ENCODE data around the gene ICAM4. TPM values are rescaled to one million over a fixed set of nuclear protein-coding genes. Genes with fewer than 3 reads are reported as not detected.
"Not testable (repeated sequence)": the region's sequence is repeated elsewhere in the genome, so short reads cannot be mapped to it uniquely, and the experiment has no call there.

Gene ICAM4
- total RNA-seq, 1 donor from 2014 or later, result not detected

DNA sequence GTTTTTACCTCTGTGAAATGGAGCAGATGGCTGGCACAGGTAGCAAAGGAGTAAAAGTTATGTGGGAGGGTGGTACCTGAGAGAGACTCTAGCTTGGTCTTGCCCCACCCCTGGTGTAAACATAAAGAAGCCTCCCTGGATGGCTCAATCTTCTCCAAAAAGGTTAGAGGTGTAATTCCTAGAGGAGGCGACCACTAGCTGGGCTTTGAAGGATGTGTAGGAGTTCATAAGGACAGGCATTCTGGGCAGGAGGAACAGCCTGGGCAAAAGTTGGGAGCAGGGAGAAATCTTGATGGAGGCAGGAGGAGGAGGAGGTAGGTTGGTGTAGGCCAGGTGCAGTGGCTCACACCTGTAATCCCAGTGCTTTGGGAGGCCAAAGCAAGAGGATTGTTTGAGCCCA lies 7.8 kb upstream of the ICAM4 start:
- no peaks in the 10 kb centered on the region for H3K9me3 Mint-ChIP-seq (ENCODE audit: low read depth)
- TF ChIP-seq CTCF (IDR thresholded peaks at IDR 0.05), result no peak
- peaks cover 5% of the 10 kb centered on the region for H3K36me3 Mint-ChIP-seq (ENCODE audit: low read depth)
- H3K4me1 Mint-ChIP-seq (ENCODE audit: low read depth), result peaks cover 16% of the 10 kb centered on the region
- no peak for DNase-seq (ENCODE audit: low spot score)
- H3K27me3 Mint-ChIP-seq (ENCODE audit: low read depth), result no peaks in the 10 kb centered on the region
- no peak overlapping the region for H3K4me3 Mint-ChIP-seq (ENCODE audit: unreplicated experiment)
- no peak overlapping the region for H3K27ac Mint-ChIP-seq (ENCODE audit: unreplicated experiment)

GRCh38 chr19:10279737-10280442 lies 6.9 kb upstream of the ICAM4 start:
- no peak for DNase-seq (ENCODE audit: low spot score)
- Mint-ChIP-seq H3K4me1 (ENCODE audit: low read depth) (peaks cover 14% of the 10 kb centered on the region), H3K9me3 (ENCODE audit: low read depth) (no peaks in the 10 kb centered on the region), H3K36me3 (ENCODE audit: low read depth) (peaks cover 4% of the 10 kb centered on the region), H3K4me3 (ENCODE audit: unreplicated experiment) (no peak overlapping the region), H3K27me3 (ENCODE audit: low read depth) (no peaks in the 10 kb centered on the region), H3K27ac (ENCODE audit: unreplicated experiment) (no peak overlapping the region)
- TF ChIP-seq CTCF (IDR thresholded peaks at IDR 0.05), result no peak

DNA sequence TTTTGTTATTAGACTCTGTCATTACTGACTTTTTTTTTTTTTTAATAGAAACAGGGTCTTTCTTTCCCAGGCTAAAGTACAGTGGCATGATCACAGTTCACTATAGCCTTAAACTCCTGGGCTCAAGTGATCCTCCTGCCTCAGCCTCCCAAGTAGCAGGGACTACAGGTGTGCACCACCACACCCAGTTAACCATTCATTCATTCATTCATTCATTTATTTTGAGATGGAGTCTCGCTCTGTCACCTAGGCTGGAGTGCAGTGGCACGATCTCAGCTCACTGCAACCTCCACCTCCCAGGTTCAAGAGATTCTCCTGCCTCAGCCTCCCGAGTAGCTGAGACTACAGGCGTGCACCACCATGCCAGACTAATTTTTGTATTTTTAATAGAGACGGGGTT lies 4.7 kb upstream of the ICAM4 start:
- Mint-ChIP-seq H3K4me1 (ENCODE audit: low read depth) (peaks cover 13% of the 10 kb centered on the region), H3K36me3 (ENCODE audit: low read depth) (peaks cover 11% of the 10 kb centered on the region)
- not testable (repeated sequence) for H3K9me3 Mint-ChIP-seq (ENCODE audit: low read depth); H3K27me3 Mint-ChIP-seq (ENCODE audit: low read depth); DNase-seq (ENCODE audit: low spot score); H3K27ac Mint-ChIP-seq (ENCODE audit: unreplicated experiment); H3K4me3 Mint-ChIP-seq (ENCODE audit: unreplicated experiment)

- peaks cover 4% of the 10 kb centered on the region for H3K27me3 Mint-ChIP-seq (ENCODE audit: low read depth)
- no peak for DNase-seq (ENCODE audit: low spot score)
- no peak overlapping the region for H3K27ac Mint-ChIP-seq (ENCODE audit: unreplicated experiment)
- no peaks in the 10 kb centered on the region for H3K9me3 Mint-ChIP-seq (ENCODE audit: low read depth)
- no peak for TF ChIP-seq CTCF (IDR thresholded peaks at IDR 0.05)
- H3K4me1 Mint-ChIP-seq (ENCODE audit: low read depth), result peaks cover 6% of the 10 kb centered on the region
- H3K36me3 Mint-ChIP-seq (ENCODE audit: low read depth), result peaks cover 11% of the 10 kb centered on the region
- no peak overlapping the region for H3K4me3 Mint-ChIP-seq (ENCODE audit: unreplicated experiment)
These were observed 3.3 kb upstream of the ICAM4 start for GRCh38 chr19:10283301-10284064.

DNA sequence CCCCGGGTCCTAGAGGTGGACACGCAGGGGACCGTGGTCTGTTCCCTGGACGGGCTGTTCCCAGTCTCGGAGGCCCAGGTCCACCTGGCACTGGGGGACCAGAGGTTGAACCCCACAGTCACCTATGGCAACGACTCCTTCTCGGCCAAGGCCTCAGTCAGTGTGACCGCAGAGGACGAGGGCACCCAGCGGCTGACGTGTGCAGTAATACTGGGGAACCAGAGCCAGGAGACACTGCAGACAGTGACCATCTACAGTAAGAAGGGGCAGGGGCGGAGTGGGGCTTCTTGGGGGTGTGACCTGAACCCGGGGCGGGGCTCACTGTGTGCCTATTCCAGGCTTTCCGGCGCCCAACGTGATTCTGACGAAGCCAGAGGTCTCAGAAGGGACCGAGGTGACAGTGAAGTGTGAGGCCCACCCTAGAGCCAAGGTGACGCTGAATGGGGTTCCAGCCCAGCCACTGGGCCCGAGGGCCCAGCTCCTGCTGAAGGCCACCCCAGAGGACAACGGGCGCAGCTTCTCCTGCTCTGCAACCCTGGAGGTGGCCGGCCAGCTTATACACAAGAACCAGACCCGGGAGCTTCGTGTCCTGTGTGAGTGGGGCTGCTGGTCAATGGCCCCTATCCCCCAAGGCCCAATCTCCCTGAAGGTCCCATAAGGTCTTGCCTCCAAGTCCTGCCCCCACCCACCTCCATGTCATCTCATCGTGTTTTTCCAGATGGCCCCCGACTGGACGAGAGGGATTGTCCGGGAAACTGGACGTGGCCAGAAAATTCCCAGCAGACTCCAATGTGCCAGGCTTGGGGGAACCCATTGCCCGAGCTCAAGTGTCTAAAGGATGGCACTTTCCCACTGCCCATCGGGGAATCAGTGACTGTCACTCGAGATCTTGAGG lies 2.4 kb upstream of the ICAM4 start:
- H3K9me3 Mint-ChIP-seq (ENCODE audit: low read depth), result no peaks in the 10 kb centered on the region
- H3K36me3 Mint-ChIP-seq (ENCODE audit: low read depth), result peaks cover 11% of the 10 kb centered on the region
- DNase-seq (ENCODE audit: low spot score), result no peak
- no peak overlapping the region for H3K4me3 Mint-ChIP-seq (ENCODE audit: unreplicated experiment)
- no peak overlapping the region for H3K27ac Mint-ChIP-seq (ENCODE audit: unreplicated experiment)
- H3K4me1 Mint-ChIP-seq (ENCODE audit: low read depth), result peaks cover 14% of the 10 kb centered on the region
- TF ChIP-seq CTCF (IDR thresholded peaks at IDR 0.05), result no peak
- H3K27me3 Mint-ChIP-seq (ENCODE audit: low read depth), result peaks cover 9% of the 10 kb centered on the region

Data from chondrocyte (in vitro differentiated cells).